ENCODE results near the gene MEGF6.

Gene MEGF6

GRCh38 chr1:3656450-3657095 lies 45.3 kb upstream of the MEGF6 start:
- no peak for TF ChIP-seq CTCF (IDR thresholded peaks at IDR 0.05)
- no peak for DNase-seq (ENCODE audit: low spot score)
- H3K27ac ChIP-seq, result no peak overlapping the region
- H3K4me3 ChIP-seq, result no peak overlapping the region

DNA sequence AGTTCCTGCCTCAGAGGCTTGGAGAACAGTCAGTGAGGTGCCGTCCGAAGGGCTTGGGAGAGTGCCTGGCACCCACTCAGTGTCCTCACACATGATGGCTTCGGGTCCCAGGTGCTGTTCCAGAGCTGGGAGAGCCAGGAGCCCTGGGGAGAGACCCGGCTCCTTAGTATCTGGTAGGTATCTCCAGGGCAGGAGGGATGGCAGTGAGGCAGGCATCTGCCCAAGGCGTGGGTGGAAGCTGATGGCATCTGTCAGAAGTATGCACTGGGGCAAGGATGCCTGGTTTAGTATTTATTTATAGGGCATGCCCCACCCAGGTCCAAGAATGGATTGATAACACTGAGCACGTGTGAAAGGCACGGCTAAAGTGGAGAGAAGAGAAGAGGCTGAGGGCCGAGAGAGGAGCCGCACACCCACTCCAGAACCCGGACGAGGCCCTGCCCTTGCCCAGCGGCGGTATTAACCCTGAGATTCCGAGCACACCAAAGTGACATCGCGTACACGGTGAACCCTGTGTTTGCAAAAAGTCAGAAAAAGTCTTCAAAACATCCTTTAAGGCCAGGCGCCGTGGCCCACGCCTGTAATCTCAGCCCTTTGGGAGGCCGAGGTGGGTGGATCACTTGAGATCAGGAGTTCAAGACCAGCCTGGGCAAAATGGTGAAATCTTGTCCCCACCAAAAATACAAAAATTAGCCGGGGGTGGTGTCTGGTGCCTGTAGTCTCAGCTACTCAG lies 43.4 kb upstream of the MEGF6 start:
- no peak overlapping the region for H3K4me3 ChIP-seq
- DNase-seq (ENCODE audit: low spot score), result no peak
- no peak overlapping the region for H3K27ac ChIP-seq
- no peak for TF ChIP-seq CTCF (IDR thresholded peaks at IDR 0.05)

- TF ChIP-seq CTCF (IDR thresholded peaks at IDR 0.05), result no peak
- Histone ChIP-seq H3K4me3 (no peak overlapping the region), H3K27ac (no peak overlapping the region)
- DNase-seq (ENCODE audit: low spot score), result no peak
These were observed 41.9 kb upstream of the MEGF6 start for GRCh38 chr1:3653286-3653618.

DNA sequence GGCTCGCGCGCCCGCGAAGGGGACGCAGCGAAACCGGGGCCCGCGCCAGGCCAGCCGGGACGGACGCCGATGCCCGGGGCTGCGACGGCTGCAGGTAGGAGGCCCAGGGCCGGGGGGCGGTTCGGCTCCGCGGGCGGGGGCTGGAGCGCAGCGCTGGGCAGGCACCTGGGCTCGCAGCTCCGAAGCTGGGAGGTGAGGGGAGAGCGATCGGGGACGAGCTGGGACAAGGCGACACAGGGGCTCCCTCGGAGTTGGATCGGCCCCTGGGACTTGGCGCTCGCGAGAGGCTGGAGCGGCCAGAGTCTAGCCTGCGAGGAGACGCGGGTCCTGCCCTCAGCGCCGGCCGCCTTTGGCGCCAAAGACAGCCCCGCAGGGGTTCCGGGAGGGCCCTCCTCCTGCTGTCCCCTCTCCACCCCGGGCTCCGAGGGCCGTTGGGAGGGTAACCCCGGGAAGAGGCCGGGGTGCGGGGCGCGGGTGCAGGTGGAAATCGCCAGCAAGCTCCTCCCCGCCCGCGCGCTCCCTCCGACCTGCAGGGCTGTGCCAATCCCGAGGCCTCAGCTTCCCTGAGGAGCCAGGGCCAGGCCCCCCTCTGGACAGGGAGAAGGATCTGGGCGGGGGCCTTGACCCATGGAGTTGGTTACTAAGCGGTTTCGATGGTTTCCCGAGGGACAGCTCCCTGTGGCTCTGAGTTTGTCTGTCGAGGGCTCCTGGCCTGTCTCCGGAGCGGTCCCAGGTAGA lies 41.4 kb upstream of the MEGF6 start:
- Histone ChIP-seq H3K27ac (no peak overlapping the region), H3K4me3 (peak overlapping the region; percentile 85)
- TF ChIP-seq CTCF (IDR thresholded peaks at IDR 0.05), result no peak
- DNase-seq (ENCODE audit: low spot score), result no peak

GRCh38 chr1:3651930-3652547 lies 40.7 kb upstream of the MEGF6 start, which contains the start of gene TP73:
TP73 (plus strand) TSS chr1:3652516; CDS start chr1:3682366, 29,850 bp downstream.
- TF ChIP-seq CTCF (IDR thresholded peaks at IDR 0.05), result no peak
- Histone ChIP-seq H3K27ac (no peak within 1 kb of the TSS), H3K4me3 (peak within 1 kb of the TSS; percentile 85)
- DNase-seq (ENCODE audit: low spot score), result no peak

- TF ChIP-seq CTCF (IDR thresholded peaks at IDR 0.05), result no peak
- peak; percentile 74 for DNase-seq (ENCODE audit: low spot score)
- H3K4me3 ChIP-seq, result peak overlapping the region; percentile 85
- no peak overlapping the region for H3K27ac ChIP-seq
These were observed 40.0 kb upstream of the MEGF6 start for GRCh38 chr1:3651026-3651929.

All from coronary artery (tissue), 2 donors.